Measurements from ENCODE around the gene SPTY2D1. TPM values are rescaled to one million over a fixed set of nuclear protein-coding genes. Genes with fewer than 3 reads are reported as not detected.
"Not testable (repeated sequence)": the region's sequence is repeated elsewhere in the genome, so short reads cannot be mapped to it uniquely, and the experiment has no call there.

The SPTY2D1 gene
- total and polyA plus RNA-seq, 4 donors = 3.9 to 19.9 (median 11.5) TPM

DNA sequence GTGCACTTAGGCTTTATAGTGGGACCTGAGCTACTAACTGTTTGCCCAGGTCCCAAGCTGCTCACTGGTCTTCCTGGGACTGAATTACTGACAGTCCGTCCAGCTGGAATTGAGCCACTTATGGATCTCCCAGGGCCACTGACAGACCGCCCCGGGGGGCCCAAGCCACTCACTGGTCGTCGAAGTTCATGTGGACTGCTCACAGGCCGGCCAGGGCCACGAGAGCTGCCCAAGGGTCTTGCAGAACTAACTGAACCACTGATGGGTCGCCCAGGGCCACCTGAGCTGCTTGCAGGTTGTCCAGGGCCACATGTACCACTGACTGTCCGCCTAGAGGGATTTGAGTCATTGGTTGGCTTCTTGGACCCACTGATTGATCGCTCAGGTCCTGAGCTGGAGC, 19.5 kb downstream of the SPTY2D1 start:
- no peak for DNase-seq
- Histone ChIP-seq H3K27me3 (ENCODE audit: control insufficient read depth in 1 of 2, insufficient read depth in 2 of 2, low read length in 1 of 2) (no peaks in the 10 kb centered on the region), H3K27ac (ENCODE audit: low read depth in 1 of 2, low read length in 2 of 2) (no peak overlapping the region), H3K4me3 (ENCODE audit: low read length in 2 of 2) (no peak overlapping the region), H3K36me3 (ENCODE audit: control insufficient read depth in 1 of 2, insufficient read depth in 2 of 2, low read length in 1 of 2) (peaks cover 0 to 3% of the 10 kb centered on the region in 2 donors), H3K4me1 (ENCODE audit: control insufficient read depth in 1 of 2, insufficient read depth in 2 of 2, low read length in 2 of 2) (peaks cover 0 to 1% of the 10 kb centered on the region in 2 donors), H3K9me3 (ENCODE audit: control insufficient read depth, low read length) (no peaks in the 10 kb centered on the region)
- WGBS, 2 donors = 94 to 97% methylated on average over 10 of the region's 10 CpGs
- no peak for ATAC-seq (ENCODE audit: low FRiP score)
- intact Hi-C loops (cut with DNase I) = loop anchor here in 1 of 2 donors (10.0 kb wide), 1 partner anchor 290 kb away; the partner anchor contains the start of genes GTF2H1 and HPS5

DNA sequence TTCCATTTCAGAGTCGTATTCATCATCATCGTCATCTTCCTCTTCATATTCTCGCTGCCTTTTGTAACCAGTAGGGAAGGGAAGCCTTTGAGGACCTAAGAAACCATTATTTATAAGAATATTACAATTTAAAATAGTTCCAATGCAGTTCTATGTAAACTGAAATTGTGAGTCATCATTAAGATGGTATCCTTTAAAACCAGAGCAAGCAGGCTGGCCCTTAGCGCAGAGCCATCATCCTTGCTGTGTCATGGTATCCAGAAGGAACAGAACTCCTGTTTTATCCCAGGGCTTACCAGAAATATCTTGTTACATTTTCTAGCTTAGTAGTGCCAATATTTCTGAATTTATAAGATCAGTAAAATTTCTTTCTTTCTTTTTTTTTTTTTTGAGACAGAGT, 21.7 kb downstream of the SPTY2D1 start:
- Histone ChIP-seq H3K4me3 (ENCODE audit: low read length in 2 of 2) (no peak overlapping the region), H3K27me3 (ENCODE audit: control insufficient read depth in 1 of 2, insufficient read depth in 2 of 2, low read length in 1 of 2) (no peaks in the 10 kb centered on the region), H3K36me3 (ENCODE audit: control insufficient read depth in 1 of 2, insufficient read depth in 2 of 2, low read length in 1 of 2) (peaks cover 0 to 6% of the 10 kb centered on the region in 2 donors), H3K4me1 (ENCODE audit: control insufficient read depth in 1 of 2, insufficient read depth in 2 of 2, low read length in 2 of 2) (no peaks in the 10 kb centered on the region), H3K27ac (ENCODE audit: low read depth in 1 of 2, low read length in 2 of 2) (no peak overlapping the region), H3K9me3 (ENCODE audit: control insufficient read depth, low read length) (no peaks in the 10 kb centered on the region)
- ATAC-seq (ENCODE audit: low FRiP score) (no peak), DNase-seq (no peak)
- WGBS, 2 donors = 84 to 96% methylated on average over 4 of the region's 4 CpGs
- intact Hi-C loops (cut with DNase I) = loop anchor here in 1 of 2 donors (10.0 kb wide), 1 partner anchor 288 kb away; the partner anchor contains the start of genes GTF2H1 and HPS5

DNA sequence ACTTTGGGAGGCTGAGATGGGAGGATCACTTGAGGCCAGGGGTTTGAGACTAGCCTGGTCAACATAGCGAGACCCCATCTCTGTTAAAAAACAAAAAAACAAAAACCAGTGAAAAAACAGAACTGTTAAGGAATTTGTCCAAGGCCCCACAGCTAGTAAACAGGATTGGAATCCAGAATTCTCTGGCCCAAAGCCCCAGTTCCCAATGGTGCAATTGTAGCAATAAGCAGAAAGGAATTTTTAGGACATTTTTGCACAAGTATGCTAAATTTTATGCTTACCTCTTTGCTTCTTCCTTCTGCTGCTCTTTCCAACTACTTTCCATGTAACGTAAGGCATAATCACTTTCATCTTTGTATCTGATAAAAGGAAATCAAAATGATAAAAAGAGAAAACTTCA, 22.9 kb downstream of the SPTY2D1 start:
- H3K27ac ChIP-seq (ENCODE audit: low read depth in 1 of 2, low read length in 2 of 2) = no peak overlapping the region
- DNase-seq (no peak), ATAC-seq (ENCODE audit: low FRiP score) (no peak)
- no peak overlapping the region for H3K4me3 ChIP-seq (ENCODE audit: low read length in 2 of 2)
- 79 to 86% methylated on average over 2 of the region's 2 CpGs for WGBS, 2 donors
- H3K36me3 ChIP-seq (ENCODE audit: control insufficient read depth in 1 of 2, insufficient read depth in 2 of 2, low read length in 1 of 2) = peaks cover 0 to 6% of the 10 kb centered on the region in 2 donors
- intact Hi-C loops (cut with DNase I) = loop anchor here in 1 of 2 donors (10.0 kb wide), 1 partner anchor 286 kb away; the partner anchor contains the start of genes GTF2H1 and HPS5
- no peaks in the 10 kb centered on the region for H3K27me3 ChIP-seq (ENCODE audit: control insufficient read depth in 1 of 2, insufficient read depth in 2 of 2, low read length in 1 of 2)
- no peaks in the 10 kb centered on the region for H3K4me1 ChIP-seq (ENCODE audit: control insufficient read depth in 1 of 2, insufficient read depth in 2 of 2, low read length in 2 of 2)
- H3K9me3 ChIP-seq (ENCODE audit: control insufficient read depth, low read length) = no peaks in the 10 kb centered on the region

DNA sequence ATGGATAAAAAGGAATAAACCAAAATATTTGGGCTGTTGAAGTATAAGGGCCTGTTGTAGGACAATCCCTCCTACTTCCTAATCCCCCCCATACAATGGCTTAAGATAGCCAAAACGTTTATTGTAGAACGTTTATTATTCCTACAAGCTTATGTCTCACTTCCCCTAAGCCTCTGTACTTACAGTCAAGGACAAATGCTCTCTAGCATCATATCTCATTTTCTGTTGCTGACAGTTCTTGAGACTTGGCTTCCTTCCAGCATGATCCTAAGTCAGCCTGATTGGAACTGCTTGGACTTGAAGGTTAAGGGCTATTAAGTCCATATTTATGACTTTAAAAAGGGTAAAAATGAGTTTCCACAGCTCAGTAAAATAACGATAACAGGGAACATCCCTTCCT, 25.8 kb downstream of the SPTY2D1 start:
- Histone ChIP-seq H3K36me3 (ENCODE audit: control insufficient read depth in 1 of 2, insufficient read depth in 2 of 2, low read length in 1 of 2) (peaks cover 0 to 9% of the 10 kb centered on the region in 2 donors), H3K27ac (ENCODE audit: low read depth in 1 of 2, low read length in 2 of 2) (no peak overlapping the region), H3K4me3 (ENCODE audit: low read length in 2 of 2) (no peak overlapping the region), H3K4me1 (ENCODE audit: control insufficient read depth in 1 of 2, insufficient read depth in 2 of 2, low read length in 2 of 2) (peaks cover 0 to 2% of the 10 kb centered on the region in 2 donors), H3K27me3 (ENCODE audit: control insufficient read depth in 1 of 2, insufficient read depth in 2 of 2, low read length in 1 of 2) (no peaks in the 10 kb centered on the region), H3K9me3 (ENCODE audit: control insufficient read depth, low read length) (no peaks in the 10 kb centered on the region)
- intact Hi-C loops (cut with DNase I) = no loop called here
- WGBS, 2 donors = 40 to 48% methylated on average over 3 of the region's 3 CpGs
- DNase-seq (no peak), ATAC-seq (ENCODE audit: low FRiP score) (no peak)

DNA sequence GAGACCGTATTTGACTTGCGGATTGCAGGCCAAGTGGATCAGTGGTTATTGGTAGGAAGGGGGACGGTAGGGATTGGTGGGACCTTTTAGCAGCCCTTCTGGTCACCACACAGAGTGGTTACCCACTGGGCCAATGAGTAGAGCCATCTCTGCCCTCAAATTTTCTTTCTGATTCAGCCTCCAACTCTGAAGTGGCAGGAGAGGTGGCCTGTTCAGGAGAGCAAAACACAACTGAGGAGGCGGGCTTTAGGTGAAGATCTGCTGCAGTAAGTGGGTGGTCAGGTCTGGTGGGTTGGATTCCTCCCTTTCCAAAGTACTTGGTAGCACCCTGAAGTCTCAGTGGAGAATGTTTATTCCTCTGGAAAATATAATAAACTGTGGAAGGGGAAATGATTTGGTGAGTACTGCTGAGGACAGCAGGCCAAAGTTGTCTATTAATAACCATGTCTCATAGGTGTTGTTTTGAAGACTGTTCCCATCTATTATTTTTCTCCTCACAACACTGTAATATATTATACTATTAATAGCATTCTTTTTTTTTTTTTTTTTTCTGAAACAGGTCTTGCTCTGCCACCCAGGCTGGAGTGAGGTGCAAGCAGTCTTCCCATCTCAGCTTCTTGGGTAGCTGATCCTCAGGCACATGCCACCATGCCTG, 33.1 kb downstream of the SPTY2D1 start:
- H3K27me3 ChIP-seq (ENCODE audit: control insufficient read depth in 1 of 2, insufficient read depth in 2 of 2, low read length in 1 of 2) = no peaks in the 10 kb centered on the region
- DNase-seq = no peak
- H3K36me3 ChIP-seq (ENCODE audit: control insufficient read depth in 1 of 2, insufficient read depth in 2 of 2, low read length in 1 of 2) = peaks cover 0 to 3% of the 10 kb centered on the region in 2 donors
- no peak overlapping the region for H3K4me3 ChIP-seq (ENCODE audit: low read length in 2 of 2)
- intact Hi-C loops (cut with DNase I) = no loop called here
- no peak for ATAC-seq (ENCODE audit: low FRiP score)
- no peak overlapping the region for H3K27ac ChIP-seq (ENCODE audit: low read depth in 1 of 2, low read length in 2 of 2)
- H3K9me3 ChIP-seq (ENCODE audit: control insufficient read depth, low read length) = no peaks in the 10 kb centered on the region
- 92 to 96% methylated on average over 4 of the region's 4 CpGs for WGBS, 2 donors
- H3K4me1 ChIP-seq (ENCODE audit: control insufficient read depth in 1 of 2, insufficient read depth in 2 of 2, low read length in 2 of 2) = peaks cover 0 to 1% of the 10 kb centered on the region in 2 donors

DNA sequence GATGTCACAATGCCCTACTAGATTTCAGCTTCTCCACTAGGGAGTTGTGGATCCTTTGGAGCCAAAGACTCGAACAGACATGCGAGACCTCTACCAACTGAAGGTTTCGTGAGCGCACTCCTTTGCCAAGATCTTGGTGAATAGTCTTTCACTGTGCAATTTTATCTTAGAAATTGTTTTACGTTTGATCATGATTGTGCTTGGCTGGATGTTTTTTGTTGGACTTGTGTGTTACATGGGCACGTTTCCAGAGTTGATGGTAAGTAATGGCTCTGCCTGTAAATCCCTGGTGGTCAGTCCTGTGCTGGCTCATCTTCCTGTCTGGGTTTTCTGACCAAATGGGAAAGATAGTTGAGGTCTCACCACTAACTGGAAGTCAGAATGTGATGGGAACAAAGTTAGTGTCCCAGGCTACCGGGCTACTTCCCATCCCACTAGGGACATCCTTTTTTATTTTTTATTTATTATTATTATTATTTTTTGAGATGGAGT, 34.4 kb downstream of the SPTY2D1 start, which contains the start of gene MISFA:
TSS of gene MISFA (plus strand) at position 51 of the 492 bp plus-strand sequence. CDS start at position 191, 140 bp downstream.
- H3K4me3 ChIP-seq (ENCODE audit: low read length in 2 of 2) = no peak within 1 kb of the TSS
- no peak within 1 kb of the TSS for H3K27ac ChIP-seq (ENCODE audit: low read depth in 1 of 2, low read length in 2 of 2)
- H3K9me3 ChIP-seq (ENCODE audit: control insufficient read depth, low read length) = no peaks in the 10 kb centered on the region
- no peaks in the 10 kb centered on the region for H3K4me1 ChIP-seq (ENCODE audit: control insufficient read depth in 1 of 2, insufficient read depth in 2 of 2, low read length in 2 of 2)
- intact Hi-C loops (cut with DNase I) = no loop called here
- WGBS, 2 donors = 80 to 83% methylated on average over 7 of the region's 7 CpGs
- H3K36me3 ChIP-seq (ENCODE audit: control insufficient read depth in 1 of 2, insufficient read depth in 2 of 2, low read length in 1 of 2) = peaks cover 0 to 2% of the 10 kb centered on the region in 2 donors
- DNase-seq = no peak
- no peak for ATAC-seq (ENCODE audit: low FRiP score)
- no peaks in the 10 kb centered on the region for H3K27me3 ChIP-seq (ENCODE audit: control insufficient read depth in 1 of 2, insufficient read depth in 2 of 2, low read length in 1 of 2)

DNA sequence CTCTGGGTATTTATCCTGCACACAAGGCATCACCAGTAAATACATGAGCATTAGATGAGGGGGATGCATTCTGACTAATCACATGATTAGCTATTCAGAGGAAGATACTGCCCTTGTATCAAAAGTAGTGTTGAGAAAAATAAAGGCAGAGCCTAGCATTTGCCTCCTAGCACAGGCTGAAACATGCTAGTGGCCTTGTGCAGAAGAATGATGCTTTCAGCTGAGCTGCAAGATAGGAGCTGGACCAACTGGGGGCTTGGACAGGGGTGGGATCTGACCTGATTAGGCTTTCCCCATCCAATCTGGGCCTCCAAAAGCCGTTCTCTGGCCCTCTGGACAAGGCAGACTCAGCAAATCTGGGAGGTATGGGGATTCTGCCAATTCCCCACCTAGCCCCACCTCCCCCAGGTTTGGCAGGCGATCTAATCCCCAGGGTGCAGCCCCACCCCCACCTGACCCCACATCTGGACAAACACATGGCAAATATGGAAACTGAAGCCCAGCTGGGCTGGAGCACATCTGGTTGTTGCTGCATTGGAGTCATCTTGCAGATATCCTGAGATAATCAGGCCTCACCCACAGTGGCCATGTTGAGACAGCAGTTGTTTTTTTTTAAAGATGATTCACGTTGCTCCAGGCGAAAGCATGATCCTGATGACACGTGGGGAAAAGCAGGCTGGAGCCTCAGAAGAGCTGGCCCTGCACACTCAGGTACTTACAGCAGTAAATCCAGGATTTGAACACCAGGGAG, 39.0 kb downstream of the SPTY2D1 start:
- no peaks in the 10 kb centered on the region for H3K27me3 ChIP-seq (ENCODE audit: control insufficient read depth in 1 of 2, insufficient read depth in 2 of 2, low read length in 1 of 2)

DNA sequence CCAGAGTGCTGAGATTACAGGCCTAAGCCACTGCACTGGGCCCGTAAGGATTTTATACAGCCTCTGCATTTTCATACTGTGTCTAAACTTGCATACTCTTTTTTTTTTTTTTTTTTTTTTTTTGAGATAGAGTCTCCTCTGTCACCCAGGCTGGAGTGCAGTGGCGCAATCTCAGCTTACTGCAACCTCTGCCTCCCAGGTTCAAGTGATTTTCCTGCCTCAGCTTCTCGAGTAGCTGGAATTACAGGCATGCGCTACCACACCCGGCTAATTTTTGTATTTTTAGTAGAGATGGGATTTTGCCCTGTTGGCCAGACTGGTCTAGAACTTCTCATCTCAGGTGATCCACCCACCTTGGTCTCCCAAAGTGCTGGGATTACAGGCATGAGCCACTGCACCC, 40.1 kb downstream of the SPTY2D1 start:
- intact Hi-C loops (cut with DNase I); ATAC-seq (ENCODE audit: low FRiP score): not testable (repeated sequence)

More for the DNA sequence above, 39.0 kb downstream of the SPTY2D1 start:
- Histone ChIP-seq H3K4me3 (ENCODE audit: low read length in 2 of 2) (no peak overlapping the region), H3K9me3 (ENCODE audit: control insufficient read depth, low read length) (no peaks in the 10 kb centered on the region), H3K4me1 (ENCODE audit: control insufficient read depth in 1 of 2, insufficient read depth in 2 of 2, low read length in 2 of 2) (peaks cover 0 to under 1% of the 10 kb centered on the region in 2 donors), H3K36me3 (ENCODE audit: control insufficient read depth in 1 of 2, insufficient read depth in 2 of 2, low read length in 1 of 2) (peaks cover 0 to 2% of the 10 kb centered on the region in 2 donors), H3K27ac (ENCODE audit: low read depth in 1 of 2, low read length in 2 of 2) (no peak overlapping the region)
- intact Hi-C loops (cut with DNase I) = no loop called here
- 69 to 71% methylated on average over 5 of the region's 5 CpGs for WGBS, 2 donors
- DNase-seq (no peak), ATAC-seq (ENCODE audit: low FRiP score) (no peak)

More for the DNA sequence above, 40.1 kb downstream of the SPTY2D1 start:
- DNase-seq; H3K4me1 ChIP-seq (ENCODE audit: control insufficient read depth in 1 of 2, insufficient read depth in 2 of 2, low read length in 2 of 2); H3K9me3 ChIP-seq (ENCODE audit: control insufficient read depth, low read length); H3K27me3 ChIP-seq (ENCODE audit: control insufficient read depth in 1 of 2, insufficient read depth in 2 of 2, low read length in 1 of 2); H3K27ac ChIP-seq (ENCODE audit: low read depth in 1 of 2, low read length in 2 of 2); H3K36me3 ChIP-seq (ENCODE audit: control insufficient read depth in 1 of 2, insufficient read depth in 2 of 2, low read length in 1 of 2); H3K4me3 ChIP-seq (ENCODE audit: low read length in 2 of 2): not testable (repeated sequence)
- 88 to 93% methylated on average over 5 of the region's 5 CpGs for WGBS, 2 donors
